Ascending aorta (tissue), 2 donors: ENCODE data around the gene RFX4. TPM values are rescaled to one million over a fixed set of nuclear protein-coding genes. Genes with fewer than 3 reads are reported as not detected.
A peak's percentile ranks its signal among the peaks of the same experiment; 100 is the strongest.

ENCODE experiments used
- DNase-seq, 2 donors: peaks; one replicate each; pipeline ENCODE4 v3.0.0-alpha.2; 2019; ENCODE audit warnings: low spot score in 2 of 2
- H3K27ac ChIP-seq, 2 donors: fragments of 200-600 bp; sonication (generic); one replicate each; pipeline ENCODE4 v1.5.1; 2016 to 2017; ENCODE audit warnings: mild to moderate bottlenecking in 1 of 2
- H3K27me3 ChIP-seq: fragments of 200-600 bp; sonication (generic); one replicate; pipeline ENCODE4 v1.5.1; 2017
- H3K36me3 ChIP-seq, 2 donors: fragments of 200-600 bp; sonication (generic); one replicate each; pipeline ENCODE4 v1.5.1; 2016
- H3K4me1 ChIP-seq, 2 donors: fragments of 200-600 bp; sonication (generic); one replicate each; pipeline ENCODE4 v1.5.1; 2016 to 2017; ENCODE audit warnings: mild to moderate bottlenecking in 1 of 2
- H3K4me3 ChIP-seq, 2 donors: fragments of 200-600 bp; sonication (generic); one replicate each; pipeline ENCODE4 v1.5.1; 2016 to 2017; ENCODE audit warnings: mild to moderate bottlenecking in 1 of 2
- H3K9me3 ChIP-seq, 2 donors: fragments of 200-600 bp; sonication (generic); one replicate each; pipeline ENCODE4 v1.5.1; 2016
- CTCF ChIP-seq, 3 experiments: fragments of 200-600 bp in 2 of 3; fragments of 450-650 bp in 1 of 3; sonication (generic) in 2 of 3; IDR thresholded peaks; one replicate each; pipeline ENCODE4 v1.5.1; 2016 to 2019; ENCODE audit warnings: antibody characterized with exemption in 3 of 3, mild to moderate bottlenecking in 1 of 3, moderate library complexity in 1 of 3
- intact Hi-C: fragments of 100-400 bp; cut with DNase I; formaldehyde crosslinking; loops from one replicate; pipeline ENCODE4 v1.15.1; 2023
- total RNA-seq: library from RNA; depleted of rRNA; stranded (reverse); fragments of >200 nt; gene quantifications from one replicate; pipeline ENCODE4 v1.1.0, GENCODE V29; 2016

Gene RFX4
- total RNA-seq, 1 donor from 2014 or later: not detected

GRCh38 chr12:106675651-106676435 is 93.0 kb downstream of the RFX4 start:
- no peaks in the 10 kb centered on the region for H3K36me3 ChIP-seq
- H3K4me1 ChIP-seq: no peaks in the 10 kb centered on the region
- no peak overlapping the region for H3K27ac ChIP-seq
- DNase-seq: no peak
- H3K9me3 ChIP-seq: no peaks in the 10 kb centered on the region
- no peak for TF ChIP-seq CTCF (IDR thresholded peaks at IDR 0.05)
- intact Hi-C loops: loop anchor here (10.0 kb wide), 1 partner anchor 1319 kb away; no protein-coding TSS in a partner anchor
- no peak overlapping the region for H3K4me3 ChIP-seq
- no peaks in the 10 kb centered on the region for H3K27me3 ChIP-seq

GRCh38 chr12:106679574-106679973 is 96.8 kb downstream of the RFX4 start:
- no peak for DNase-seq
- H3K9me3 ChIP-seq: no peaks in the 10 kb centered on the region
- H3K4me1 ChIP-seq: no peaks in the 10 kb centered on the region
- H3K27me3 ChIP-seq: no peaks in the 10 kb centered on the region
- no peak for TF ChIP-seq CTCF (IDR thresholded peaks at IDR 0.05)
- intact Hi-C loops: loop anchor here (10.0 kb wide), 1 partner anchor 1315 kb away; no protein-coding TSS in a partner anchor
- no peak overlapping the region for H3K4me3 ChIP-seq
- no peaks in the 10 kb centered on the region for H3K36me3 ChIP-seq
- no peak overlapping the region for H3K27ac ChIP-seq

GRCh38 chr12:106680280-106680679 is 97.5 kb downstream of the RFX4 start:
- Histone ChIP-seq H3K4me1 (no peaks in the 10 kb centered on the region), H3K9me3 (no peaks in the 10 kb centered on the region), H3K27me3 (no peaks in the 10 kb centered on the region), H3K36me3 (no peaks in the 10 kb centered on the region), H3K4me3 (no peak overlapping the region), H3K27ac (no peak overlapping the region)
- intact Hi-C loops: no loop called here
- TF ChIP-seq CTCF (IDR thresholded peaks at IDR 0.05): no peak
- no peak for DNase-seq

GRCh38 chr12:106681210-106681609 is 98.4 kb downstream of the RFX4 start:
- Histone ChIP-seq H3K27ac (no peak overlapping the region), H3K27me3 (no peaks in the 10 kb centered on the region), H3K4me1 (no peaks in the 10 kb centered on the region), H3K36me3 (no peaks in the 10 kb centered on the region), H3K9me3 (no peaks in the 10 kb centered on the region), H3K4me3 (no peak overlapping the region)
- DNase-seq: no peak
- intact Hi-C loops: no loop called here
- TF ChIP-seq CTCF (IDR thresholded peaks at IDR 0.05): no peak

- Histone ChIP-seq H3K4me3 (no peak overlapping the region), H3K27ac (no peak overlapping the region), H3K9me3 (no peaks in the 10 kb centered on the region), H3K27me3 (no peaks in the 10 kb centered on the region), H3K36me3 (no peaks in the 10 kb centered on the region), H3K4me1 (no peaks in the 10 kb centered on the region)
- DNase-seq: no peak
- intact Hi-C loops: no loop called here
- peak in 1 of 3 experiments; percentile 14 for TF ChIP-seq CTCF (IDR thresholded peaks at IDR 0.05)
Measured at GRCh38 chr12:106682594-106683234, 99.9 kb downstream of the RFX4 start.
